HuH-7 (cell line): ENCODE data around the gene DES.

Source experiments
- DNase-seq: peaks from one replicate; pipeline ENCODE4 v3.0.0; 2011; ENCODE audit warnings: low spot score

Gene DES

DNA sequence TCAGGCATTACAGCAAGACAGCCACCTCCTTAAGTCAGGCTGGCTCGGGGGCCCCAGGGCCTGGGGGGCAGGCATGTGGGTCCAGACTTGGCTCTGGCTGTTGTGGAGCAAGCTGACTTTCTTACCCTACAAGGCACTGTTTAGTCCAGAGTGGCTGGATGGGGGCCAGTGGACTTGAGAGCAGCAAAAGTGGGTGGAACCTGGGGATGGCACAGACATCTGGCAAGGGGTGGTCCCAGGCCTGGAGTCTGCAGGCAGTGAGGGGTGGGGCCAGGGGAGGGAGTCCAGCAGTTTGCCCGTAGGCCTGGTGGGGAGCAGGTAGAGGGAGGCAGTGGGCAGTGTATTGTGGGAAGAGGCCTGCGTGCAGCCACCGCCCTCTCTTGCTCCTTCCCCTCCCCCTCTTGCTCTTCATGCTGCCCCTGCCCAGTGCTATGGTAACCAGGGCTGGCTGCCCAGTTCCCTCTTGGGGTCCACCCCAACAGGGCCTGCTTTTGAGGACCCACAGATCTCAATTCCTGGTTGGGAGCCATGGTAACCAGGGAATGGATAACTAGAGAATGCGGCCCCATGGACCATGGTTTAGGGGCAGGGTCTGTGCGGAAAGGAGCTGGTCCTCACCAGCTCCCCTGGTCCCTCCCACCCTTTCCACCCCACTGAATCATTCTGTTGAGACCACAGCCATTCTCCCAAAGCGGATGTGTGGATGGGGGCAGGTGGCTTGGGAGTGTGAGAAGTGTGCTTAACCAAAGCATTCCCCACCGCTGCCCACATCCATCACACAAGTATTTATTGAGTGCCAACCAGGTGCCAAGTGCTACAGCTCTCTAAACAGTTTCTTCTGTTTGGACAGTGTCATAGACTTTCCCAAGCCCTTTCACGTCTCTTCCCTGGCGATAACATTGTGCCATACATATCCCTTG is 35.8 kb downstream of the DES start:
- no peak for DNase-seq

DNA sequence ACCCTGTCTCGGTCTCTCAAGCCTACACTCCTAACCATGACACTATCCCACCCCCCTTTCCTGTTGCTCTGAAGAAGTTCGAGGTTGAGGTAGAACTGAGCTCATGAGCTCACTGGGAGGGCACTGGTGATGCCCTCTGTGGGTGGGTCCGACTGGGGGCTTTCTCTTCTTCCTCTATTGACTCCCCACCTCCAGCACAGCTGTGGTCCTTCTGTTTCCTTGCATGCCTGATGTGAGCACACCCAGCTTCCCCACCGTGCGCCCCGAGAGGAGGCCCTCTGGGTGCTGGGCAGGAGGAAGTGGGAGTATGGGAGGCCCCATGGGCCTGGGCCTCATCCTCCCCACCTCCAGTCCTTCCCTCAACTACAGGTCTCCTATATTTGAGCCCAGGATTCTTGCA is 37.4 kb downstream of the DES start:
- DNase-seq = no peak

DNA sequence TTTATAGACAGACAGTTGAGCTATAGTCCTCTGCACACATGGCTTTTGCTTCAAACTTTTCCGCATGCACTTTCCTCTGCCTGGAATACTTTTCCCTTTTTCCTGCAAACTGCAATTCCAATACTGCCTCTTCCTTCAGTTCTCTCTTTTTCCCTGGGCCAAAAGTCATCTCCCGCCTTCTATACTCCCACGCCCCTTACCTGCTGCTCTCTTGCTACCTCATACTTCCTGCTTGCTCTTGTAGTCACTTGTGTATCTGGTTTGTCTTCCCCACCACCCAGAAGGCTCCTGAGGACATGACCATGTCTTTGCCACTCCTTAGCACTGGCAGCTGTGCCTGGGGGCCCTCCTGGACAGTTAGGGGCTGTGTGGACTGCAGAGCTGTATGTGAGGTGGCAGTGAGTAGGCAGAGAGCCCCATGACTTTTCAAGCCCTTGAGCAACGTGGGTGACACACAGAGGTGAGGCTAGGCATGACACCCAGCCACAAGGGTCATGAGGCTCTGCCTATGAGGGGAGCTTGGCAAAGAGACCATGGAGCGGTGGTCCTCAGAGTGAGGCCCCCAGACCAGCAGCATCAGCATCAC is 39.7 kb downstream of the DES start:
- peak; percentile 63 for DNase-seq

DNA sequence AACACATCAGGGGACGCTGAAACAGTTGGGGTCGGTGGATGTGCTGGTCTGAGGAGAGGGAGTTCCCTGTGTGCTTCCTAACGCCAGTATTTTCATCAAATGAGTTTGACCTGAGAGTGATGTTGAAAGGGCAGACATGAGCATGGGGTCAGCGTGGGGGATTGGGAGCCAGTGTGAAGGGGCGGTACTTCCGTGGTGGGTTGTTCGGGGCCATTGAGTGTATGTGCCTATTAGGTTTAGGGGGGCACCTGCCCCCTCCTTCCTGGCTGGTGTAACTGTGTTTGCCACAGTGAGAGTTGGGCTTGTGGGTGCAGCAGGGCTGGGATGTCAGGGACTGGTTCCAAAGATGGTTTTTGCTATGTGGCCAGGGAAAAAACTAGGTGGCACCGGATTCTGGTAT is 40.8 kb downstream of the DES start:
- no peak for DNase-seq

DNA sequence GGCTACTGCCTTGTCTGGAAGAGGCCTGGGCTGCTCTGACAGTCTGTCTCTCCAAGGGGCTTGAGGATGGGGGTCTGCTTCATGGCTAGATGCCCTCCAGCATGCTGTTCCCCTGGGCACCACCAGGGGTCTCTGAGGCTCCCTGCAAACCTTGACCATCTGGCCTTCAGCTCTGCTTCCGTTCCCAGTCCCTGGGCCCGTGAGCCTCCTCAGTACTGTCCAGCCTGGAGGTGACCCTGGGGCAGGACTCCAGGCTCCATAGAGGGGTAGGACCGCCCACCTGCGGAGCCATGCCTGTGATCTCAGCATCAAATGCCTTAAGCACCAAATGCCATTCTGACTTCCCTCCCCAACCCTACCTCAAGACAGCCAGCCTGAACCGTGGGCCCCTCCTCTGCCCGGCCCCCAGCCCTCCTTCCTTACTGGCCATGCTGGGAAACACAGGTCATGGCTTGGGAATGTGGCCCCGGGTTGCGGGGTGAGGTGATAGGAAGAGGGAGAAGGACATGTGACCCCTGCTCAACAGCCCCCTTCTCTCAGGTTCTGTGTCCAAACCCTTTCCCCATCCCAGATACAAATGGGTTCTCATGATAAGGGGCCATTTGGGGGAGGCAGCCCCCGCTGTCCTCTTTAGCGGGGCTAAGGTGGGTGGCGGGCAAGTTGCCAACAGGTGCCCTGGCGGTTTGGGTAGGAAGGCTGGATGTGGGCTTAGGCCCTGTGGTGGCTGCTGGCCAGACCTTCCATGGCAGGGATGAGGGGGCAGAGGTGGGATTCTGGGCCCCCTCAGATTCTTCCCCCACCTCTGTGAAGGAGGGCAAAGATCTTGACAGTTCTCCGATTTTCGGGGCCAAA is 41.5 kb downstream of the DES start:
- DNase-seq = peak; percentile 95

DNA sequence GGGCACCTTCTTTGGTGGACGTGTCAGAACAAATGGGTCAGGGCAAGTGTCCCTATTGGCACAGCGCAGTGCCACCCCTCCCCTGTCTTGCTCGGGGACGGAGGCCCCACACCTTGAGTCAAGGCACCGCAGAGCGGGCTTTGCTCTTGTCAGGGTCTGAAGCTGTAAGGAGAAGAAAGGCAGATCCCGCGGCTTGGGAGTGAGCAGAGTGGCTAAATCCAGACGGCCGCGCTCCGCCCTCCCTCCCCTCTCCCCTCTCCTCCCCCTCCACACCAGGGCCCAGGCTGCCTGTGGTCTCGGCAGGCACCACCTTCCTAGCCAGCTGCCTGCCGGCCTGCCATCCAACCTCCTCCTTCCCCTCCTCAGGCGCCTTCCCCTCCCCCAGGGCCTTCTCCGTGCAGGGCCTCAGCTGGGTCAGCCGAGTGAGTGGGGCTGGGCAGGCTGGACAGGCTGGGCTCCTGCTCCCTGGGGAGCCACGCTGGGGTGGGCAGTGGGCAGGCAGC is 42.3 kb downstream of the DES start:
- no peak for DNase-seq

DNA sequence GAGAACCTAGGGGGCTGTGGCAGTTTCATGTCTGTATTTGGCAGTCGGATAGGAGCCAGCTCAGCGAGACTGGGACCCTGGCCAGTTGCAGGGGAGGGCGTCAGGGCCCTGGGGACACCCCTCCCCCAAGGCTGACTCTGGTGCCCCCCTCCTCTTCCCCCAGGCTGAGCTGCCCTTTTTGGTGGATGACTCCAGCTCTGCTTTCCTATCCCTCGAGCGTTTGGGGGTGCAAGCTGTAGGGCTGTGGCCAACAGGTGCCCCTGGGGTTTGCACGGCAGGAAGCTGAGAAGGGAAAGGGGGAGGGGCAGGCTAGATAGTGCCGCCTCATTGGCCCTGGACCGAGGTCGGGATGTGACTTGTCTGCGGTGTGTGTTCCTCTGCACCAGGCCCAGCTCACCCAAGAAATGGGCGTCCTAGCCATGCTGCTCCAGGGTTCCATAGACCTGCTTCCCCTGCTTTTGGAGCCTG is 42.9 kb downstream of the DES start:
- DNase-seq = no peak

DNA sequence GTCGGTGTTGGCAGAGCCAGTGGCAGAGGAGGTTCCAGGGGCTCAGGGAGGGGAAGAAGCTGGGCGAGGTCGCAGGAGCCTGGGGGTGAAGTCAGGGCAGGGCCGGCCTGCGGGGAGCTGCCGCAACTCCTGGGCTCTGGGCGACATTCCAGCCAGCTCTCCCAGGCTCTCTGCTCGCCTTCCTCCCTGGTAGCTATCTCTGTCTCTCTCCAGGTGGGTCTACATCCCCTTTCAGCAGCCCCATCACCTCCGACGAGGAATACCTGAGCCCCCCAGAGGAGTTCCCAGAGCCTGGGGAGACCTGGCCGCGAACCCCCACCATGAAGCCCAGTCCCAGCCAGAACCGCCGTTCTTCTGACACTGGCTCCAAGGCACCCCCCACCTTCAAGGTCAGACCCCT is 43.5 kb downstream of the DES start:
- no peak for DNase-seq

DNA sequence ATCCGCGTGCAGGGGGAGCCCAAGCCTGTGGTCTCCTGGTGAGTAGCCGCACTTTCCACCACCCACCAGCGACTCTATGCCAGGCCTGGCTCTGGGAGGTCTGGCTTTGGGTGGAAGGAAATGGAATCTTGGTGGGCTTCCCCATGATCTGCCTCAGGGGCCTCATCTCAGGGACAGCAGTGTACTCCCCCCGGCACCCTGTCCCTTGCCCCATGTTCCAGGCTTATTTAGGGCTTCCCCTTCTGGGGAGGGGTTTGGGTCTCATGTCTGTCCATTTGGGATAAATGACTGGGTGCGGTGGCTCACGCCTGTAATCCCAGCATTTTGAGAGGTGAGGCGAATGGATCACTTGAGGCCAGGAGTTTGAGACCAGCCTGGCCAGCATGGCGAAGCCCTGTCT is 44.2 kb downstream of the DES start:
- DNase-seq = no peak

DNA sequence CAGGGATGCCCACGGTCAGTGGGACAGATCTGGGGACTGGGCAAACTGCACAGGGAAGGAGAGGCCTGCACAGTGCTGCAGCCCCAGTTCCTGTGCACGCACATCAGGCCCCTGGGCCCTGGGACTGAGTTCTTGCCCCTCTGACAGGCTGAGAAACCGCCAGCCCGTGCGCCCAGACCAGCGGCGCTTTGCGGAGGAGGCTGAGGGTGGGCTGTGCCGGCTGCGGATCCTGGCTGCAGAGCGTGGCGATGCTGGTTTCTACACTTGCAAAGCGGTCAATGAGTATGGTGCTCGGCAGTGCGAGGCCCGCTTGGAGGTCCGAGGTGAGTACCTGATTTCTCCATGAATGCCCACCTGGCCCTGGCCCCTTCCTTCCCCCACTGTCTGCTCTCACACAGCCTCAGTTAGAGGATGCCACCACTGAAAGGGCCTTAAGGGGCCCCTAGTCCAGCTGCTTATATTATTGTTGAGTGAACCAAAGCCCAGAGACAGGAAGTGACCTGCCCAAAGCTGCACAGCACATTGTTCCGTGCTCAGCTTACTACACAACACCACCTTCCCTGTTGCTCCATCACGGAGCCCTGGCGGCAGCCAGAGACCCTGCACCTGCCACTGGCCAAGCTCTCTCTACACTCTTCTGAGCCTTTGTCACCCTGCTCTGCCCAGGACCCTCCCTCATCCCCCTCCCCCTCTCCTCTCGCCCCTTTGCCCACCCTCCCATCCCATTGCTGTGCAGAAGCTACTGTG is 46.3 kb downstream of the DES start:
- peak; percentile 52 for DNase-seq

DNA sequence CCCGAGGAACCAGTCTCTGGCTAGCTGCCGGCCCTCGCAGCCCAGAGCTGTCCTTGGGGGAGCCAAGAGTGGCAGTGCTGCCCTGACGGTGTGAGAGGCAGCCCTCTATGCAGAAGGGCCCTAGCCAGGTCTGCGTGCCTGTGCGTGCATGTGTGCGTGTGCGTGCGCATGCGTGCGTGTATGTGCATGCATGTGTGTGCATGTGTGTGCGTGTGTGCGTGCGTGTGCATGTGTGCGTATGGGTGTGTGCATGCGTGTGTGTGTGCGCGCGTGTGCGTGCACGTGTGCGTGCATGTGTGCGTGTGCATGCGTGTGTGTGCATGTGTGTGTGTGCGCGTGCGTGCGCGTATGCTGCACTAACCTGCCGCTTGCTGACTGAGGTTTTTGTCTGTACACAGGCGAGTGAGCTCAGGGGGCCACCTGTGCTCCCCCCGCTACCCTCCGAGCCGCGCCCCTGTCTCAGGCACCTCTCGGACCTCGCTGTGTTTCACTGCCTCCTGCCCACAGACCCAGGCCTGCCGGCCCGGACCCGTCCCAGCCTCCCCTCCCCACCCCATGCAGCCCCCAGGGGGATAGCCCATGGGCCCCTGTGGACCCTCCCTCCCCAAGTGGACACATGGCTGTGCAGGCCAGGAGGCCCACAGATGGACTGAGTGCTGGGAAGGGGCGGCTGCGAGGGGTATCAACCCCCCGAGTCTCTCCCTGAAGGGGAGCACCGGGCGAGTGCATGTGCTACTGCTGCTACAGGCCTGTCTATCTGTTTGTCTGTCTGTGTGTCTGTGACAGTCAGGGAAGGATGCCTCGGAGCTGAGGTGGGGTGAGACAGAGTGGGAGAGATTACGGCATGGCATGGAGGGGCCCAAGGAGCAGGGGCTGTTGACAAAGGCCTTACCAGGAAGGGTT is 47.7 kb downstream of the DES start:
- no peak for DNase-seq

DNA sequence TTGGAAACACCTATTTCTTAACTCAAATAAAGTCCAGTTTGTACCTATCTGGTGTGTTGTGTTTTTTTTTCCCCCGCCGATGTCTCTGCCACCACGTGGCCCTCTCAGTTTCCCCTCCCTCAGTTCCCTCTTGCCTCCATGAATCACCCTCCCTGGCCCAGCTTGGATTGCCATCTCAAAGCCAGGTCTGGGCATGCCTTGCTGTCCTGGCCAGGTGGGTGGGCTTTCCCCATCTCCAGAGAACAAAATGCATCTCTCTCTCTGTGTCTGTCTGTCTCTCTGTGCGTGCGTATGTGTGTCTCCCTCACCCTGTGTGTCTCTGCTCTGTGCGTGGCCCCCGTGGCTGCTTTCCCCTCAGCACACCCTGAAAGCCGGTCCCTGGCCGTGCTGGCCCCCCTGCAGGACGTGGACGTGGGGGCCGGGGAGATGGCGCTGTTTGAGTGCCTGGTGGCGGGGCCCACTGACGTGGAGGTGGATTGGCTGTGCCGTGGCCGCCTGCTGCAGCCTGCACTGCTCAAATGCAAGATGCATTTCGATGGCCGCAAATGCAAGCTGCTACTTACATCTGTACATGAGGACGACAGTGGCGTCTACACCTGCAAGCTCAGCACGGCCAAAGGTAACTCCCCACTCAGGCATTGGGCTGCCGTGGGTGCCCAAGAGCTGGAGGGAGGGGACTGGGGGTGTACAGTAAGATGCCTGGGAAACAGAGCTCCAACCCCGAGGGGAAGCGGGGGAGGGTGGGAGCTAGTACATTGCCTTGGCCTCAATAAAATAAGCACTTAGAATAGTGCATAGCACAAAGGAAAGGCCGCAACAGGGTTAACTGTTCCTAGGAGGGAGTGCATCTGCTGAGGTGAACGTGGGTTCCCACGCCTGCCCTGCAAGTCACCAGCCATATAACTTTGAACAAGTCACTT is 48.9 kb downstream of the DES start:
- no peak for DNase-seq

DNA sequence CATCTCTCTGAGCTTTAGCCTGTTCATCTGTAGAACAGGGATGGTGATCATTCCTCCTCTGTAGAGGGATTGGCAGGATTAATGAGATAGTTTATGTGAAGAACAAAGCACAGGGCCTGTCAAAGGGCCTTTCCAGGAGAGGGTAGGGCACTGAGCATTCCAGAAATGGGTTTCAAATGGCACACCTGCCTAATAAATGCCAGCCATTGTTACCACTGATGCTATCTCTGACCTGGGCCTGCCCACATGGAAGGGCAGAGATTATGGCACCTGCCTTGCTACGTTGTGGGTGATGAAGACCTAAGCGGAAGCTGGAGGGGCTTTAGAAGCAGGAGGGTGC is 49.5 kb downstream of the DES start:
- DNase-seq = no peak

DNA sequence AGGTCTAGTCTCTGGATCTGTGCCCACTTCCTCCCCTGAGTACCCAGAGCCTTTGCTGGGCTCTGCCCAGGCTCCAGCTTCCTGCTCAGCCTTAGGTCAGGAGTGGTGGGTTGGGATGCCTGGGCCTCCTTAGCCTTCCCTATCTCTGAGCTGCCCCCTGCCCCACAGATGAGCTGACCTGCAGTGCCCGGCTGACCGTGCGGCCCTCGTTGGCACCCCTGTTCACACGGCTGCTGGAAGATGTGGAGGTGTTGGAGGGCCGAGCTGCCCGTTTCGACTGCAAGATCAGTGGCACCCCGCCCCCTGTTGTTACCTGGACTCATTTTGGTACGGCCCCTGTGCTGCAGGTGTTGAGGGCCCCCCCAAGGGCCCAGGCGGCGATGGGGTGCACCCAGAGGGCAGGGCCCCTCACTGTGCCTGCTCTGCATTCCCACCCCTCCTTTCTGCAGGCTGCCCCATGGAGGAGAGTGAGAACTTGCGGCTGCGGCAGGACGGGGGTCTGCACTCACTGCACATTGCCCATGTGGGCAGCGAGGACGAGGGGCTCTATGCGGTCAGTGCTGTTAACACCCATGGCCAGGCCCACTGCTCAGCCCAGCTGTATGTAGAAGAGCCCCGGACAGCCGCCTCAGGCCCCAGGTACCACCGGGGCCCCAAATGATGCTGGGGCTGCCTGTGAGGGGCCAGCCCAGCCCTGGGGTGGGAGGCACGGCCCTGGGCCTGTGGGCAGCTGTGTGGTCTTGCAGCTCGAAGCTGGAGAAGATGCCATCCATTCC is 50.4 kb downstream of the DES start:
- DNase-seq = no peak

DNA sequence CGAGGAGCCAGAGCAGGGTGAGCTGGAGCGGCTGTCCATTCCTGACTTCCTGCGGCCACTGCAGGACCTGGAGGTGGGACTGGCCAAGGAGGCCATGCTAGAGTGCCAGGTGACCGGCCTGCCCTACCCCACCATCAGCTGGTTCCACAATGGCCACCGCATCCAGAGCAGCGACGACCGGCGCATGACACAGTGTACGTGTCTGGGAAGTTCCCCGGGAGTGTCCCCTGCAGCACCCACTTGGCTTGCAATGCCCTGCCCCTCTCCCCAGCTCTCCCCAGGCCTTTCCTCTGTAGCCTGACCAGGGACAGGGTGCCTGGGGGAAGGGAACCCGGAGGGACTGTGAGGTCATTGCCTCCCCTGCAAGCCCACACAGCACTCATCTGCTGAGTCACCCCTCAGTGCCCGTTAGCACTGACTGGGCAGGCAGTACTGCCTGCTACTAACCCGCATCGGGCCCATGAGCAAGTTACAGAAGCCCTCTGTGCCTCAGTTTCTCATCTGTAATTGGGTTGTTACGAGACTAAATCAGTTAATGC is 51.1 kb downstream of the DES start:
- DNase-seq = no peak

DNA sequence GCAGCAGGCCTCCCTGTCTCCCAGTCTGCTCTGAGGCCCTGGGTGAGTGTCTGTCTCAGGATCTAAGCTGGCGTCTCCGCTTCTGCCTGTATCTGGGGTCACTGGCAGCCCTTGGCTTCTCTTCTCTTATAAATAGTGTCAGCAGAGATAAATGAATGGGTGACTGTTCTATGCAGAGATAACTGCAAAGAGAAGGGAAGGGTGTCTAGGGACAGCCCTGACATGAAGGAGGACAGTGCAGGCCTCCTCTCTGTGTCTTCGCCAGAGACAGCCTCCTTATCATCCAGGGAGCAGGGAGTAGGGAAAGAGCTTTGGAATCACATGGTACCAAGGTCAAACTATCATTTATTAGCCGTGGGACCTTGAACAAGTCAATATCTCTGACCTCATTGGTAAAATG is 52.3 kb downstream of the DES start:
- no peak for DNase-seq

DNA sequence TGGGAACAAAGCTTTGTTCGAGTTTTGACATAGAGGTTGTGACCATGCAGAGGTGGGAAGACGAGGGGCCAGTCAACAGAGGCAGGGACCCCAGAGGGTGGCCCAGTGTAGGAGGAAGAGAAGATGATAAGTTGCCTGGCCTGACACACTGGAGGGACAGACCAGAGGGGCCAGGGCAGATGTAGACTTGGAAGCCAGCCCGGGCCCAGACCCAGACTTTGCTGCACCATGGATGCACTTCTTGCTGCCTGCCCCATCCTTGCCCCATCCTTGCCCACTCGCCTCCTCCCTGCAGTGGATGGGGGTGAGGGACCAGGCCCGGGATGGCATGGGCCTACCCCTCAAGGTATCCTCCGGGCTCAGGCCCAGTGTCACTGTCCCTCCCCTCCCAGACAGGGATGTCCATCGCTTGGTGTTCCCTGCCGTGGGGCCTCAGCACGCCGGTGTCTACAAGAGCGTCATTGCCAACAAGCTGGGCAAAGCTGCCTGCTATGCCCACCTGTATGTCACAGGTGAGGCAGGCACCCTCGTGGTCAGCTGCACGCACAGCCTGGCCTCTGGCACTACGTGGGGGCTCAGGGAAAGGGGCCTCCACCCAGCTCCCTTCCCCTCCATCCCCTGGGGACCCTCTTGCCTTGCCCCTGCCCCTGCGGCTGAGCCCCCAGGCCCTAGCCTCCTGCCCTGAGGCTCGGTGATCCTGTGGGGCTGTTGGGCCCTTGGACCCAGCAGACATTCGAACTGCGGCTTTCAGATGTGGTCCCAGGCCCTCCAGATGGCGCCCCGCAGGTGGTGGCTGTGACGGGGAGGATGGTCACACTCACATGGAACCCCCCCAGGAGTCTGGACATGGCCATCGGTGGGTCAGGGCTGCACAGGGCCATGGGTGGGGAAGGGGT is 53.5 kb downstream of the DES start:
- no peak for DNase-seq
